ENCODE data around the gene DYRK1A. TPM values are rescaled to one million over a fixed set of nuclear protein-coding genes. Genes with fewer than 3 reads are reported as not detected.

The DYRK1A gene
- total RNA-seq, 4 donors from 2014 or later = 71.5 to 116 (median 90.9) TPM

- in situ Hi-C loops (cut with MboI; ENCODE audit: low pct_ligation_motif_present in 1 of 4, low pct_unique_long_range_greater_than_20kb in 1 of 4, low sequenced_read_pairs in 3 of 4) = loop anchor here in 1 of 4 donors (25.0 kb wide), 1 partner anchor 570 kb away; no protein-coding TSS in a partner anchor
- WGBS, 2 donors (ENCODE audit: low coverage in 1 of 2) = 40 to 64% methylated on average over 1 to 8 of the region's 8 CpGs
- Histone ChIP-seq H3K27ac (no peak overlapping the region), H3K27me3 (no peaks in the 10 kb centered on the region), H3K4me3 (no peak overlapping the region), H3K4me1 (no peaks in the 10 kb centered on the region), H3K36me3 (no peaks in the 10 kb centered on the region), H3K9me3 (no peaks in the 10 kb centered on the region)
- no peak for TF ChIP-seq POLR2A (IDR thresholded peaks at IDR 0.05)
- TF ChIP-seq EP300 (IDR thresholded peaks at IDR 0.05; ENCODE audit: low read depth) = no peak
- no peak for TF ChIP-seq CTCF (IDR thresholded peaks at IDR 0.05)
- TF ChIP-seq POLR2AphosphoS5 (IDR thresholded peaks at IDR 0.05) = no peak
- DNase-seq = no peak
- intact Hi-C loops (cut with DNase I; ENCODE audit: low total_unique reads) = no loop called here
Measured at GRCh38 chr21:37557261-37557950, 190.8 kb downstream of the DYRK1A start.

DNA sequence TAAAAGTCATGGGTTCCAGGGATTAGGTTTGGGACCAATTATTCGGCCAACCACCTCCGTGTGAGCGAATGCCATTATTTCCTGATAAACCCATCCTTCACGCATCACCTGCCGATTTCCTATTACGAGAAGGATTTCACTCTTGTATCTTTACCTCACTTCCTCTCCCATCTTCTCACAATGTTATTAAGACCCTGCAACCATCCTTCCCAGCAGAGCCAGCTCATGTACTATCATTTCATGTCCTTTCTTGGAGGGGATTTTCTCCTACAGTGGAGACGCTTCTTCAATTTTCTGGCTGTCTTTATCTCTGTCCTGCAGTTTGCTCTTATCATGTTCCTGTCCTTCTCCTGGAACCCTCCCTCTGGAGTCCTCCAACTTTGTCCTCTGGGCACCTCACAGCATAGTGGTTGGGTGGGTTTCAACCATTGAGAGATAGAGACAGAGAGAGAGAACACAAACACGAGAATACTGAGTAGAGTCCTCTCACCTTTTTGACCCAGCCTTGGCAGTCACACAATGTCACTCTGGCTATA, 192.2 kb downstream of the DYRK1A start:
- no peak for DNase-seq
- TF ChIP-seq POLR2A (IDR thresholded peaks at IDR 0.05) (no peak), POLR2AphosphoS5 (IDR thresholded peaks at IDR 0.05) (no peak), CTCF (IDR thresholded peaks at IDR 0.05) (no peak), EP300 (IDR thresholded peaks at IDR 0.05; ENCODE audit: low read depth) (no peak)
- WGBS, 2 donors (ENCODE audit: low coverage in 1 of 2) = 95% methylated on average over 8 of the region's 8 CpGs; no CpG with 5 or more reads in 1 of the 2 donors
- Histone ChIP-seq H3K4me3 (no peak overlapping the region), H3K27me3 (no peaks in the 10 kb centered on the region), H3K4me1 (peaks cover 0 to 7% (median 3%) of the 10 kb centered on the region in 4 donors), H3K9me3 (no peaks in the 10 kb centered on the region), H3K36me3 (no peaks in the 10 kb centered on the region), H3K27ac (no peak overlapping the region)
- in situ Hi-C loops (cut with MboI; ENCODE audit: low pct_ligation_motif_present in 1 of 4, low pct_unique_long_range_greater_than_20kb in 1 of 4, low sequenced_read_pairs in 3 of 4) = loop anchor here in 1 of 4 donors (25.0 kb wide), 1 partner anchor 571 kb away; no protein-coding TSS in a partner anchor
- intact Hi-C loops (cut with DNase I; ENCODE audit: low total_unique reads) = no loop called here

DNA sequence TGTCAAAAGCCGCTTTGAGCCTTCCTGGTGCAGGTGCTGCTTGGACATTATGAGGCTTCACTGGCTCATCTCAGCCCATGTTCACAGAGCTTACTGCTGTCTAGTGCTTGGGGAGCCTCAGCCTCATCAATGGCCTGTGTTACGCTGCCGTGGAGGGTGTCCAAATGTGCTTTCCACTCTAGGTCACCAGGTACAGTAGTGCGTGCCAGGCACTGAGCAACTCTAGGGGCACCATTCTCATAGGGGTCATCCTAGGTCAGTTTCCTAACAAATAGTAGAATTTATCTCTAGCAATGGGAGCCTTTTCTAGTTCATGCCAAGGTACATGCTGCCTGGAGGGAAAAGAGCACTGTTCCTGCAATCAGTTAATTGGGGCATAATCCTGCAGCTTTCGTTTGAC, 193.8 kb downstream of the DYRK1A start:
- WGBS, 2 donors (ENCODE audit: low coverage in 1 of 2) = 79 to 88% methylated on average over 2 to 5 of the region's 5 CpGs
- intact Hi-C loops (cut with DNase I; ENCODE audit: low total_unique reads) = loop anchor here (10.0 kb wide), 2 partner anchors 196 to 296 kb away; partner anchors contain the start of genes DYRK1A and VPS26C
- TF ChIP-seq CTCF (IDR thresholded peaks at IDR 0.05) (no peak), POLR2A (IDR thresholded peaks at IDR 0.05) (no peak), EP300 (IDR thresholded peaks at IDR 0.05; ENCODE audit: low read depth) (no peak), POLR2AphosphoS5 (IDR thresholded peaks at IDR 0.05) (no peak)
- H3K4me1 ChIP-seq = peaks cover 5 to 16% (median 11%) of the 10 kb centered on the region in 4 donors
- H3K27me3 ChIP-seq = no peaks in the 10 kb centered on the region
- H3K9me3 ChIP-seq = no peaks in the 10 kb centered on the region
- H3K27ac ChIP-seq = no peak overlapping the region
- H3K36me3 ChIP-seq = no peaks in the 10 kb centered on the region
- in situ Hi-C loops (cut with MboI; ENCODE audit: low pct_ligation_motif_present in 1 of 4, low pct_unique_long_range_greater_than_20kb in 1 of 4, low sequenced_read_pairs in 3 of 4) = loop anchor here in 1 of 4 donors (25.0 kb wide), 1 partner anchor 573 kb away; no protein-coding TSS in a partner anchor
- no peak for DNase-seq
- H3K4me3 ChIP-seq = no peak overlapping the region

DNA sequence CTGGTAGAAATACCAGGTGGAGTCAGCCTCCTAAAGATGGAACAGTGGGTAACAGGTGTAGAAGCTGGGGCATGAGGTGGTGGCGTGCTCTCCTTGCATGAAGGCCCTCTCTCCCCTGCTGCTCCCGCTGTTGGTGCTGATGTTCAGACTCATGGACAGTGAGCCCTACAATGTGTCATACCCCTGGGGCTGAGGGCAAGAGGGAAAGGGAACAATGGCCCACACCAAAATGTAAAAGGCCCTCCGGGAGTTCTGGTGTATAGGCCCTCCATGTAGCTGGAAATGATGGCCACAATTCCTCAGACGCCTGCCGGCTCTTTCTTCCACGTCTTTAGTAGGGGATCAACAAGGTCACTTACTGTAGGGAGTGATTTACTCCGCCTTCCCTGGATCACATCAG, 194.9 kb downstream of the DYRK1A start:
- Histone ChIP-seq H3K4me1 (peaks cover 5 to 22% (median 11%) of the 10 kb centered on the region in 4 donors), H3K4me3 (no peak overlapping the region), H3K9me3 (no peaks in the 10 kb centered on the region), H3K36me3 (no peaks in the 10 kb centered on the region), H3K27me3 (no peaks in the 10 kb centered on the region), H3K27ac (no peak overlapping the region)
- no peak for DNase-seq
- WGBS, 2 donors (ENCODE audit: low coverage in 1 of 2) = 95% methylated on average over 7 of the region's 7 CpGs; no CpG with 5 or more reads in 1 of the 2 donors
- no peak for TF ChIP-seq POLR2AphosphoS5 (IDR thresholded peaks at IDR 0.05)
- TF ChIP-seq CTCF (IDR thresholded peaks at IDR 0.05) = no peak
- TF ChIP-seq EP300 (IDR thresholded peaks at IDR 0.05; ENCODE audit: low read depth) = no peak
- no peak for TF ChIP-seq POLR2A (IDR thresholded peaks at IDR 0.05)
- in situ Hi-C loops (cut with MboI; ENCODE audit: low pct_ligation_motif_present in 1 of 4, low pct_unique_long_range_greater_than_20kb in 1 of 4, low sequenced_read_pairs in 3 of 4) (loop anchor here in 1 of 4 donors (25.0 kb wide), 1 partner anchor 574 kb away; no protein-coding TSS in a partner anchor), intact Hi-C loops (cut with DNase I; ENCODE audit: low total_unique reads) (loop anchor here (10.0 kb wide), 2 partner anchors 197 to 297 kb away; partner anchors contain the start of genes DYRK1A and VPS26C)

All from transverse colon (tissue), 4 donors.